Measurements from ENCODE around the gene ZHX3.

ZHX3 gene

DNA sequence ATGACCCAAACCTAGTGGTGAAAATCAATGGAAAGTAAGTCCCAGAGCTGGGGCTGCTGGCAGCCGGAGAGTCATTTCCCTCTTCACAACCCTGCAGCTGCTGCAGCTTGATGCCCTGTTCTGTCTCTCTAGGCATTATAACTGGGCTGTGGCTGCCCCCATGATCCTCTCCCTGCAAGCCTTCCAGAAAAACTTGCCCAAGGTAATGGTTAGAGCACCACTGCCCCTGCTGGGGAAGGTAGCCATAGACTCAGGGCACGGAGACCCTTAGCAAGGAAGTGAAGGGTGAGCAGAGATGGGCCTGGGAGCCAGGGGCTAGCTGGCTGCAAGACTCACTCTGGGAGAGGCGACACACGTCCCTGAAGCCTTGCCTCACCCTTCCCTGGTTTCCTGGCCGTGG, 35.1 kb upstream of the ZHX3 start:
- no peak for DNase-seq (ENCODE audit: low read depth)

DNA sequence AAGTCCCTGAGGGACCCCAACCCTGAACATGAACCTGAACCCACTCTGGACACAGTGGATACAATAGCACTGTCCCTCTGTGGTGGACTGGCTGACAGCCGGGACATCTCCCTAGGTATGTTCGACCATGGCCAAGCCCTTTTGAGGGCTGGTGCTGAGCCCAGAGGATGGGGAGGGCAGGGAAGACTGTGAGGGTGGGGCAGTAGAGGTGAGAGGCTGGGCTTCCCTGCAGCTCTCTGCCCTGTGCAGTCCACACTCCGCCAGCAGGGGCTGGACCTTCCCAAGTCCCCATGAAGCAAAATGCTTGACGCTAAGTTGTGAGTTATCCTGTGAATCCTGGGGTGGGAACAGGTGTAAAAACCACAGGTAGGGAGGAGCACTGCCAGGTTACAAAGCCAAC, 34.6 kb upstream of the ZHX3 start:
- no peak for DNase-seq (ENCODE audit: low read depth)

DNA sequence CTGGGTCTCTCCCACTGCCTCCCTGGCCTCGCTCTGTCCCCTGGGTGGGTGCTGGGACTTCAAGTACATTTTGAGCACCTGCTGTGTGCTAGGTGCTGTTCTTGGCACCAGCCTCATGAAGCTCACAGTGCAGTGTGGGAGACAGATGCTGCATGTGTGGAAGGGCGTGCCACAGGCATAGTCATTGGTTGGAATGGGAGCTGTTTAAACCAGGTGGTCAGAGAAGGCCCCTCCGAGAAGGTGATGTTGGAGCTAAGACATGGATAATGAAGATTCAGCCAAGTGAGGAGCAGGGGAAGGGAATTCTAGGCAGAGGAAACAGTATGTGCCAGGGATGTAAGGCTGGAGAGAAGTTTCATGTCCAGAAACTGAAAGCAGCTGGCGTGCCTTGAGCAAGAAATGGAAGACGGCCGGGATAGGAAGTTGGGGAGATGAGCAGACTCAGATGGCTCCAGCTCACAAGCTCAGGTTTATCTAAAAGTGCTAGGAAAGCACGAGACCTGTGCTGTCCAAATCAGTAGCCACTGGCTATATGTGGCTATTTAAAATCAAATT, 33.0 kb upstream of the ZHX3 start:
- no peak for DNase-seq (ENCODE audit: low read depth)

DNA sequence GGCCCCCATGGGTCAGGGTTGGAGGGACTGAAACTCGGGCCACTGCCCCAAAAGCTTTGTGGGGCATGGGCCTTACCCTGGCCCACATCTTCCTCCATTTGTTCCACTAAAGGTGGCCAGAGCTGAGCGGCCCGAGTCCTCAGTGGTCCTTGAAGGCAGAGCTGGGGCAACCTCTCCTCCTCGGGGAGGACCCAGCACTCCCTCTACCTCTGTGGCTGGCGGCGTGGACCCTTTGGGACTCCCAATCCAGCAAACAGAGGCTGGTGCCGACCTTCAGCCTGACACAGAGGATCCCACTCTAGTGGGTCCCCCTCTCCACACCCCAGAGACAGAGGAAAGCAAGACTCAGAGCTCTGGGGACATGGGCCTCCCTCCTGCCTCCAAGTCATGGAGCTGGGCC, 32.4 kb upstream of the ZHX3 start:
- no peak for DNase-seq (ENCODE audit: low read depth)

DNA sequence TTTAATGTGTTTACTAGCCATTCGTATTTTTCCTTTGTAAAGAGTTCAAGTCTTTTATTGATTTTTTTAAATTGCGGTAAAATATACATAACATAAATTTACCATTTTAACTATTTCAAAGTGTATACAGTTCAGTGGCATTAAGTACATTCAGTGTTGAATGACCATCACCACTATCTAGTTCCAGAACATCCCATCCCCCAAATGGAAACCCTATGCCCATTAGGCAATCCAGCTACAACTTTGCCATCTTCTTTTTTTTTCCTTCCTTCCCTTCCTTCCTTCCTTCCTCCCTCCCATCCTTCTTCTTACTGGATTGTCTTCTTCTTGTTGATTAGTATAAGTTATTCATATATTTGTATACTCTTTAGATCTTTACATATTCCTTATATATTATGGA, 31.7 kb upstream of the ZHX3 start:
- DNase-seq (ENCODE audit: low read depth): no peak

DNA sequence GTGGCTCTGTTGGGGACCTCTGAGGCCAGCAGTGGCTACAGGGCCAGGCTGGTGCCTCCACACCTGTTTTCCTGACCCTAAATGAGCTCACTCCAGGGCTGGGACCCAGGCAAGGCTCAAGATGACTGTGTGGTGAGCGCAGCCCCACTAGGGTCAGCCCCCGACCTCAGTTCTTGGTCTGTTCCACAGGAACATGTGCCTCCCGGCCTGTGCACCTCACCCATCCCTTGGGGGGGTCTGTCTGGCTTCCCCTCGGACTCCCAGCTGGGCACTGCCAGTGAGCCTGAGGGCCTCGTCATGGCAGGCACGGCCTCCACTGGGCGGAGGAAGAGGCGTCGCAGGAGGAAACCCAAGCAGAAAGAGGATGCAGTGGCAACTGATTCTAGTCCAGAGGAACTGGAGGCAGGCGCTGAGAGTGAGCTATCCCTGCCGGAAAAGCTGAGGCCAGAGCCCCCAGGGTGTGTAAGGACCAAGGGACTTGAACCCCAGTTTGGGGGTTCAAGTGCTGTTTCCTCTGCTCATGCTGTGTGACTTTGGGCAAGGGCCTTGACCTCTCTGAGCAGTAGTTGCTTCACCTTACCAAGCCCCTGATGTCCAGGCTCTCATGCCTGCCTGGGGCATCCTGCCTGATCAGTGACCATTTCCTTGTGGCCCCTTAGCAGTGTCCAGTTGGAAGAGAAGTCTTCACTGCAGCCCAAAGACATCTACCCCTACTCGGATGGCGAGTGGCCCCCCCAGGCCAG, 31.1 kb upstream of the ZHX3 start:
- DNase-seq (ENCODE audit: low read depth): no peak

DNA sequence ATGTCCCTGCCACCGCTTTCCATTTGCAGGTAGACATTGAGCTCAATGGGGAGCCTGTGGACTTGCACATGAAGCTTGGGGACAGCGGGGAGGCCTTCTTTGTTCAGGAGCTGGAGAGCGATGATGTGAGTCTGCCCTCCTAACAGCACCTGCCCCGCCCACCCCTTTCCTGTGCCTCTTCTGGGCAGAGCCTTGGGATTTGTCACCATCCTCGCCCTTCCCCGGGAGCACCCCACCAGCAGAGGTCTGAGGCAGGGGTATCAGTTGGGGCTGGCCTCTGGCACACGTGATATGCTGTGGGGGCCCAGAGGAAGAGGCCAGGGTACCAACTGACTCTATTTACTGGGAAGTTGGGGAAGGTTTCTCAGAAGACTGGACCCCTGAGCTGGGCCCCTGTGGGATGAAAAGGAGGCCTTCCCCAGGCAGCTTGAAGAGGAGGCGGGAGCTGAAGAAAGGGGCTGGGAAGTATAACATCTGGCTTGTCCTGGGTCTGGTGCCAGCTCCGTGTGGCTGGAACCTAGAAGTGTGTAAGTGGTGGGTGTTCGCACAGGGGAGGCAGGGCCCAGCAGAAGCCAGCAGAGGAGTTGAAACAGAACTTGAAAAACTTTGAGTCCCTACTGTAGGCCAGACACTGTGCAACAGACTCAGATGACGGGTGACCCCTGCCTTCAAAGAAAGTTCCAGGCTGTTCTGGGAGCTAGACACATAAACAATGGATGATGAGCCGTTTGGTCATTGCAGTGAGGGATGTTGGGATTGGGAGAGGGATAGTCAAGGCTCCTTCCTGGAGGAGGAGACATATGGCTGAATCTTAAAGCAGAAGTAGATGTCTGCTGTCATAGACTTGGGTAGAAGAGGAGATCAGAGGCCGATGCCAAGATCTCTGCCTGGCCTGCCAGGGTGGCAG, 30.2 kb upstream of the ZHX3 start:
- no peak for DNase-seq (ENCODE audit: low read depth)

DNA sequence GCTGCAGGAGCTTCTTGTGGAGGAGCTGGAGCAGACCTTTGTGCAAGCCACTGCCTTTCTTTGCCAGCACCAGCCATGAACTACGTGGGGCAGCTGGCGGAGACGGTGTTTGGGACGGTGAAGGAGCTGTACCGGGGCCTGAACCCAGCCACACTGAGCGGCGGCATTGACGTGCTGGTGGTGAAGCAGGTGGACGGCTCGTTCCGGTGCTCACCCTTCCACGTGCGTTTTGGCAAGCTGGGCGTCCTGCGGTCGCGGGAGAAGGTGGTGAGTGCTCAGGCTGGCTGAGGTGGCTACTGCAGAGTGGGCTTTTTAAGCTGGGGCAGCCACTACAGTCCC, 28.2 kb upstream of the ZHX3 start:
- DNase-seq (ENCODE audit: low read depth): no peak

DNA sequence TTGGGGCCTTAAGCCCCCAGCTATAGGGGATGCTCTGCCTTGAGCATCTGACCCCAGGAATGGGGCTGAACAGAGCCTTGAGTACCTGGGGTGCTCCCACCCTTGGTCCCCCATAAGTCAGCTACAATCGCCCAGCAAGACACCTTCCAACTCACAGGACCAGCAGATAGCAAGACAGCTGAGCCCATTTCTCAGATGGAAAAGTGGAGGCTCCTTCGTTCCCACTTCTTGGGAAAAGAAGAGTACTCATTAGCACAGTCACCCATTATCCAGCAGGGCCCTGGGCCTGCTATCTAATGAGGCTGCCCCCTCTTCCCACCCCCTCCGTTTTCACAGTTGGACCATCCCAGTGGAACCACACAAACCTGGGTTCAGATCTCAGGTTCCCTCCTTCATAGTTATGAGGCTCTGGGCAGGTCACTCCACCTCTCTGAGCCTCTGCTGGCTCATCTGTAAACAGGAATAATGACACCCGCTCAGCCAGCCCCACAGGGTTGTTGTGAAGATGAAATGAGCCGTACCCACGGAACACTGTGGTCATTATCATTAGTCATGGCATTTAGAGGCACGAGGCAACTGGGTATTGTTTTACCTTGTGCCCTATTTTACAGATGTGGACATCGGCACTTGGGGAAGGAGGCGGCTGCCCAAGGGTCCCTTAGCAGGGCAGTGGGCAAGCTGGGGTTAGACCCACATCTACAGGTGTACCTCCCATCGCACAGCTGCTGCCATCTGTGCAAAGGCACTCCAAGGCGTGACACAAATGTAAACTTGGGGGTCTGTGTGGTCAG, 27.6 kb upstream of the ZHX3 start:
- DNase-seq (ENCODE audit: low read depth): no peak

DNA sequence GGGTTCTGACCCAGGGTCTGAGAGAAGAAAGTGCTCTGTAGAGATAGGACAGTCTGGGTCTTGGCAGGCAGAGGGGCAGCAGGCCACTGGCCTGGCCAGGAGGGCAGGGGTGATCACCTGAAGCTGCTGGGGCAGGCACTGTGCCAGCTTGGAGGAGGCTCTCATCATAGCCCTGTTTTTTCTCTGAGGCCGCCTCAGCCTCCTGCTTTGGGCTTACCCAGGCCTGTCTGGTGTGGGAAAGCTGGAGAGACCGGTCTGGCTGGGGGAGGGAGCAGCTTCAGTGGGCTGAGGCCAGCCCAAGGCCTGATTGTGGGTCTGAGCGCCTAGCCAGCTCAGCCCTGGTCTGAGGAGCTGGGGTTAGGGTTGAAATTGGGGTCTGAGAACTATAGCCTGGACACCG, 26.9 kb upstream of the ZHX3 start:
- DNase-seq (ENCODE audit: low read depth): no peak

DNA sequence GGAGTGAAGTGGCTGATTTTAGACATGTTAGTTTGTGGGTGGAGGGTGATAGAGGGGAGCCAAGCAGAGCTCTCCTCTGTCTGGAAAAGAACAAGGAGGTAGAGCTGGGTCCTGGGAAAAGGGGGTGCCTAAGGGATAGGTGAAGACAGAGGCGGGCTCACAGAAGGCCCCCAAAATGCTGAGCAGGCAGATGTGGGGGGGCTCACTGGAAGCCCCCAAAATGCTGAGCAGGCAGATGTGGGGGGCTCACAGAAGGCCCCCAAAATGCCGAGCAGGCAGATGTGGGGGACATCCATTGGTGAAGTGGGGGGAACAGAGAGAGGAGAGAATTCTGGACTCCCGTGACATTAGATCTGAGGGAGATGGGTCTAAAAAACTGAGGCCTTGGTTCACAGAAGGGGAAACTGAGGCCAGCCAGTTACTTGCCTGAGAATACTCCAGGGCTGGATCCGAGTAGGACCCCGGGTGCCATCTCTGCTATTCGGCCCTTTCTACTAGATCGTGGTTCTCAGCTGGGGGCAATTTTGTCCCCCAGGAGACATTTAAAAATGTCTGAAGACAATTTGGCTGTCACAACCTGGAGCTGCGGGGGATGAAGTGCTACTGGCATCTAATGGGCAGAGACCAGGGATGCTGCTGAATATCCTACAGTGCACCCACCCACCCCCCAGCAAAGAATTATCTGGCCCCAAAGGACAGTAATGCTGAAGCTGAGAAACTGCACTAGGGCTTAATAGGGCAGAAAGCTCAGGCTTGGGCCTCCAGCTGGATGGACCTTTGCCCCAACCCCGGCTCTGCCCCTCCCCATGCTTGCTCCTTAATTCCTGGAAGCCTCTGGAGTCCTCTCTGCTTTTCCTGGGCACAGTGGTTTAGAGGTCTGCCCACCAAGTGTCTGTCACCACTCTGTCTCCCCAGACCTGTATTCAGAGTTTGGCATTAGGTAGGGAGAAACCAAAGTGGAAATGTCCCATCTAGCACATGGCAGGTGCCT, 25.2 kb upstream of the ZHX3 start:
- DNase-seq (ENCODE audit: low read depth): no peak

DNA sequence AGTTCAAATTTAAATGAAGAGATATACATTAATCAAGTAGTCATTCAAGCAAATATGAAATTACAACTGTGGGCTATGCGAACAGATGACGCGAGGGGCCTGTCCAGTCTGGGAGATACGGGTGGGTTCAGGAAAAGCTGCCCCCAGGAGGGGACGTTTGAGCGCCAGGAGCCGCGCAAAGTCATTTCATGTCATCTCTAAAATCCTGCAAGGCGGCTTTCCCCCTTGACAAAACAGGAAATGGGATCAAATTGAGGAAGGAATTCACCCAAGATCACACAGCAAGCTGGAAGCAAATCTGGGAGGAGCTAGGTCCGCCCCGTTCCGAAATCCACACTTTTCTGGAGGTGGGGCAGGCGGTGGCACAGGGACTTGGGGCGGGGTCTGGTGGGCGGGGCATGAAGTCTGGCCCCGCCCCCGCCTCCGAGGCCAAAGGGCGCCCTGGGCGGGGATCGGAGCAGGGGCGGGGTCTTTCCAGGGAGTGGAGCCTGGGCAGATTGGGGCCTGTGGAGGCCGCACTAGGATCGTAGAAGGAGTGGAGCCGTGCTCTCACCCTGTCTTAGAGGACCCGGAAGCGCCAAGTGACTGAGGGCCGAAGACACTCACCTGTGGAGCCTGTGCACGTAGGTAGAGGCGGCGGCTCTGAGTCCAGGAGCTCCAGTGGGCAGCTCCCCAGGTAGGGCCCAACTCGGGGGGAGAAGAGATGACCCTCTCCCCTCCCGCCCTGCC, 23.0 kb upstream of the ZHX3 start, which contains the start of gene LPIN3:
Gene LPIN3 (plus strand): TSS at position 495 of the 729 bp plus-strand sequence. CDS start 4,983 bp downstream, outside the sequence.
- peak; percentile 8 for DNase-seq (ENCODE audit: low read depth)

DNA sequence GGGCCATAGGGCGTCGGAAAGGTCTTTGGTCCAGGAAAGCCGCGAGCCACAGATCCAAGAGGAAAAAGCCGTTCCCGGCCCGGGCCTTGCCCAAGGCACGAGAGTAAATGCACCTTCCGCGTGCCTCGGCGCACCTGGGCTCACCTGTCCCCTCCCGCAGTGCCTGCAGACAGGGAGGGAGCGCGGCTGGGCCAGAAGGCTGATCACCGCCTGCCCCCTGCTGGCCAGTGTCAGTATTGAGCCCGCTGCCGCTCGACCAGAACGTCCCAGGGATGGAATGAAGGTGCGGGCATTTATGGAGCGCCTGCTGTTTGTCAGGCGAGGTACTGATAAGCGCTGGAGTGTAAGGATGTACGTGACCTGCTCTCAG, 22.4 kb upstream of the ZHX3 start:
- DNase-seq (ENCODE audit: low read depth): peak; percentile 77

DNA sequence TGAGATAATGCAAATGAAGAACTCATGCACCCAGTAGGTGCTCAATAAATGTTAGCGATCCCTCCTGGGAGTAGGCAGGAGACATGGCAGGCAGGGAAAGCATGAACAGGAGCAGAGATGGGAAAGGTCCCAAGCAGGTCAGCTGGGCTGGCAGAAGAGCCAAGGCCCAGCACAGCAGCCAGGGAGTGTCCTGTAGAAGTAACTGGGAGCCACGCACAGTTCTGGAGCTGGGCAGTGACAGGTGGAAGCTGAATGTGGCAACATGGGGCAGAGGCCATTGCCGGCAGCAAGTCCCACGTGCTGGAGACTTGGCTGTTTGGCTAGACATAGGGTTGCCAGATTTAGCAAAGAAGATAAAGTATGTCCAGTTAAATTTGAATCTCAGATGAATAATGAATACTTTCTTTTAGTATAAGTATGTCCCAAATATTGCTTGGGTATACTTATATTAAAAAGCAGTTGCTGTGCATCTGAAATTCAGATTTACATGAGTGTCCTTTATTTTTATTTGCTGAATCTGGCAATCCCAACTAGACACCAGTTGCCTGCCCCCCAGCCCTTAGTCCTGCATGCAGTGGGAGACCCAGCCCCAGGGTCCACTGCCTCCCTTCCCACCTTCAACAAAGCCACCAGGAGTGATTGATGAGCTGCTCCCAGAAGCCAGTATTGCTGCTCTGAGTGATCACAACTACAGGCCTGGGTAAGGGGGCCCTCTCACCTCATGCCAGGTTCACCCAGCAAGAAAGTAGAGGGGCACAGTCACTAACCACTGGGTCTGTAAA, 19.4 kb upstream of the ZHX3 start:
- no peak for DNase-seq (ENCODE audit: low read depth)

DNA sequence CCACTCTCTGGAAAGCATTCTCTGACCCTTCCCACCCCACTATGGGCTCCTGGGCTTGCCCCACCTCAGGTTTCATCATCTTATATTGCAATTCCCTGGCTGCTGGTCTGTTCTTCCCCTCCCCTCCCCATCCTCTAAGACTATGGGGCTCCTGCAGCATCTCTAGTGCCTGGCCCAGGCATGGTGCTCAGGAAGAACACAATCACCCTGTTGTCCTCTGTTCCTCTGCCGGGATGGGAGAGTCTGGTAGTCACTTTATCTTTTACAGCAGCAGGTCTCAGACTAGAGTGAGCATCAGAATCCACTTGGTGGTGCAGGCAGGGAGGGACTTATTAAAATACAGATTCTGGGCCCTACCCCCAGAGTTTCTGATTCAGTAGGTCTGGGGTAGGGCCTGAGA, 18.1 kb upstream of the ZHX3 start:
- DNase-seq (ENCODE audit: low read depth): no peak

DNA sequence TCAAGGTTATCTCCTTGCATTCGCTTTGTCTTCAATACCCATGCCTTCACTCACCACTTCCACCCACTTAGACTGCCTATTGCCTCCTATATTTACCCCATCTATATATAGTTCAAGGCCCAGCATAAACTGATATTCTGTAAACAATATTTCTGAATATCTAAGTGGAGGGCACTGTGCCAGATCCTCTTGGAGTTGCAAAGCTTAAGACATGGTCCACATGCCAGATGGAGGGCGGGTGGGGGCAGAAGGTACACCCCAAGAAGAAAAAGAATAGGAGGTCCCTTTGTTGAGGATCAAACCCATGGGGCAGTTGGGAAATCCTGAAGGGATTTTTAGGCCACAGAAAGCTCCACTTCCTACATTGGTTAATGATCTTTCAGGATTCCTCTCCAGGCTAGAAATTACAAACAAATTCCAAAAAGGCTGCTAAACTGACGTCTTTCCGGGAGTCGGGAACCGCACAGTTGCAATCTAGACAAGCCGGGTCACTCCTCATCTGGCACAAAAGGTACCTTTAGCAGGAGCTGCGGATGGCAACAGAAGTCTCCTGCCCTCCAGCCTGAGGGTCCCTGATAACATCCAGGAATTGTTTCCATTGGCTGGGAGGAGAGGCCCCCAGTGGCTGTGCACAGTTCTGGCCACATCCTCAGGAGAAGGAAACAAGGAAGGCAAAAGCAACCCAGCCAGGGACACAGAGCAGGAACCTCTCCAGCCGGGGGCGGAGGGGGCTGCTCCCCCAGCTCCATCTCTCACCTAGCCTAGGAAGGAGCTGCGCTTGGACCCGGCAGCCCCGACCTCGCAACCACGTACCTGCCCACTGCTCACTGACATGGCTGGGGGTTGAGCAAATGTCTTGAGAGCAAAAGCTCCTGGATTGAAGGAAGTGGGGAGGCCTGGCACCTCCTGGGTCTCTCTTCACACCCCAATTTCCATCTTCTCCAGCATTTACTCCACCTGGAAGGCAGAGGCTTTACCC, 17.2 kb upstream of the ZHX3 start:
- no peak for DNase-seq (ENCODE audit: low read depth)

DNA sequence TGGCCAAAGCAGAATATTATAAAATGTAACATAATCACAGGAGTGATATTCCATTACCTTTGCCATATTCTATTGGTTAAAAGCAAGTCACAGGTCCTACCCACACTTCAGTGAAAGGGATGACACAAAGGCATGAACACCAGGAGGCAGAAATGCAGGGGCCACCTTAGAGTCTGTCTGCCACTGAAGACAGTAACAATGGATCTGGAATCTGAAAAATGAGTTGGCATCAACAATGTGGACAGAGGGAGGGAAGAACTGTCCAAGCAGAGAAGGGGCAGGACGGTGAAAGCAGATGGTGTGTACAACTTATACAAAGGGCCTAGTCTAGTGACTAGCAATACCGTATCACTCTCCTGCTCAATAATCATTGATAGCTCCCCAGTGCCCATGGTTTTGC, 16.5 kb upstream of the ZHX3 start:
- DNase-seq (ENCODE audit: low read depth): no peak

DNA sequence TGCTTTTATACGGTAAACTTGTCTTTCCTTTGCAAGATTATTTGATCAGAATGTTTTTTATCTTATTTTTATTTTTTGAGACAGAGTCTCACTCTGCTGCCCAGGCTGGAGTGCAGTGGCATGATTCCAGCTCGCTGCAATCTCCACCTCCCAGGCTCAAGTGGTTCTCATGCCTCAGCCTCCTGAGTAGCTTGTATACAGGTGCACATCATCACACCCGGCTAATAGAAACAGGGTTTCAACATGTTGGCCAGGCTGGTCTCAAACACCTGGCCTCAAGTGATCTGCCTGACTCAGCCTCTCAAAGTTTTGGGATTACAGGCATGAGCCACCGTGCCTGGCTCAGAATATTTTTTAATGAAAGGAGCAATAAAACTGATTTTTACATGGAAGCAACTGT, 14.2 kb upstream of the ZHX3 start:
- DNase-seq (ENCODE audit: low read depth): no peak

All from stimulated activated CD8-positive, alpha-beta memory T cell treated with anti-CD3 and anti-CD28 coated beads, Interleukin-12 subunit alpha, Interleukin-12 subunit beta, amount 100 ng/mL, for 1 hour (primary cell).